ENCODE data around the gene COMMD2. TPM values are rescaled to one million over a fixed set of nuclear protein-coding genes. Genes with fewer than 3 reads are reported as not detected.

The COMMD2 gene
- polyA plus RNA-seq, 3 donors: 15.1 to 74.4 (median 73.5) TPM

DNA sequence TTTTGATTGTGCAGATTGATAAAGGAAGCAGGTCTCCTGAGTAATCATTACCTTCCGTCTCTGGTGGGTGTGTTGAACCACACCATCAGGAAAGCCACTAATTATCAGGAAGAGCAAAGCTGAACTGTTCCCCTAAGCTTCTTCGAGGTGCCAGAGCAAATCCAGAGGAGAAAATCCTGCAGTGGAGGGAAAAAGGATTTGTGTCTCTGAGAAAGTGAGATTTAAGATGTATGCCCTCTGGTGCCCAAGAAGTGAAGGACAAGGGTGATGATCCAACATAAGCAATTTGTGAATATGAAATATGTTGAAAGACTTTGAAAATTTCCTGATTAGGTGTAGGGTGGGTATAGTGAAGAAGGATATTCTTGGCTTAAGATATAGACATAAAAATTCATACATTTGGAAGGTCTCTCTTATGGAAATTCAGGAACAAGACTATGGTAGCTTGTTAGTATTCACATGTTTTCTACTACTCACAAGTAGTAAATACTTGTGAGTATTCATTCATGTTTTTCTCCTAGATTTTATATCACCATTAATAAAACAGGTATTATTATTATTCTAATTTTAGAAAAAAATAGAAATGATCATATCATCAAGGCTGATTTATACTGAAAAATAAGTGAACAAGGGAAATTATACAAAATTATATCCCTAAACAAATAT, 34.8 kb downstream of the COMMD2 start:
- Histone ChIP-seq H3K4me2 (replicated peaks; ENCODE audit: extremely low read depth, low read length, poor library complexity, severe bottlenecking) (no peak overlapping the region), H3K36me3 (replicated peaks in 1 of 2; ENCODE audit: control insufficient read depth in 1 of 2, insufficient read depth in 2 of 2, low read length in 2 of 2) (no peaks in the 10 kb centered on the region), H3K9ac (ENCODE audit: insufficient read depth, low read length, poor library complexity, severe bottlenecking) (no peak overlapping the region), H3K4me1 (ENCODE audit: control insufficient read depth in 1 of 2, insufficient read depth in 2 of 2, low read length in 2 of 2) (no peaks in the 10 kb centered on the region), H3K4me3 (replicated peaks in 1 of 3; ENCODE audit: low read depth in 2 of 3, low read length in 3 of 3) (no peak overlapping the region), H3K9me3 (replicated peaks in 1 of 2; ENCODE audit: control insufficient read depth in 1 of 2, insufficient read depth in 1 of 2, low read length in 2 of 2) (peaks cover 0 to 13% of the 10 kb centered on the region in 2 donors), H3K27me3 (ENCODE audit: control insufficient read depth in 2 of 2, insufficient read depth in 2 of 2, low read length in 2 of 2) (peaks cover 0 to 5% of the 10 kb centered on the region in 2 donors), H3K27ac (ENCODE audit: low read depth in 1 of 2, low read length in 2 of 2) (no peak overlapping the region), H2AFZ (ENCODE audit: insufficient read depth, low read depth, low read length, poor library complexity, severe bottlenecking) (no peak overlapping the region), H4K20me1 (ENCODE audit: insufficient read depth, low read length) (no peaks in the 10 kb centered on the region), H3K79me2 (ENCODE audit: insufficient read depth, low read length) (no peaks in the 10 kb centered on the region)
- intact Hi-C loops (cut with micrococcal nuclease): loop anchor here in 1 of 2 donors (10.0 kb wide), 1 partner anchor 223 kb away; no protein-coding TSS in a partner anchor
- H3K27me3 Mint-ChIP-seq (ENCODE audit: low read depth in 3 of 3): peaks cover 11 to 19% (median 12%) of the 10 kb centered on the region in 3 donors
- peak in 2 of 3 donors; percentile 10 to 27 for DNase-seq
- TF ChIP-seq, protein P1, sequence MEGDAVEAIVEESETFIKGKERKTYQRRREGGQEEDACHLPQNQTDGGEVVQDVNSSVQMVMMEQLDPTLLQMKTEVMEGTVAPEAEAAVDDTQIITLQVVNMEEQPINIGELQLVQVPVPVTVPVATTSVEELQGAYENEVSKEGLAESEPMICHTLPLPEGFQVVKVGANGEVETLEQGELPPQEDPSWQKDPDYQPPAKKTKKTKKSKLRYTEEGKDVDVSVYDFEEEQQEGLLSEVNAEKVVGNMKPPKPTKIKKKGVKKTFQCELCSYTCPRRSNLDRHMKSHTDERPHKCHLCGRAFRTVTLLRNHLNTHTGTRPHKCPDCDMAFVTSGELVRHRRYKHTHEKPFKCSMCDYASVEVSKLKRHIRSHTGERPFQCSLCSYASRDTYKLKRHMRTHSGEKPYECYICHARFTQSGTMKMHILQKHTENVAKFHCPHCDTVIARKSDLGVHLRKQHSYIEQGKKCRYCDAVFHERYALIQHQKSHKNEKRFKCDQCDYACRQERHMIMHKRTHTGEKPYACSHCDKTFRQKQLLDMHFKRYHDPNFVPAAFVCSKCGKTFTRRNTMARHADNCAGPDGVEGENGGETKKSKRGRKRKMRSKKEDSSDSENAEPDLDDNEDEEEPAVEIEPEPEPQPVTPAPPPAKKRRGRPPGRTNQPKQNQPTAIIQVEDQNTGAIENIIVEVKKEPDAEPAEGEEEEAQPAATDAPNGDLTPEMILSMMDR (IDR thresholded peaks at IDR 0.05): peak; percentile 75
- 0% methylated on average over 1 of the region's 2 CpGs for WGBS (ENCODE audit: insufficient coverage)
- peaks cover 4% of the 10 kb centered on the region for H3K4me1 Mint-ChIP-seq
- H3K36me3 Mint-ChIP-seq: no peaks in the 10 kb centered on the region
- H3K27ac Mint-ChIP-seq: no peak overlapping the region
- H3K4me3 Mint-ChIP-seq: peak overlapping the region in 1 of 2 donors; percentile 46
- H3K9me3 Mint-ChIP-seq: peaks cover 6 to 24% (median 14%) of the 10 kb centered on the region in 7 donors

DNA sequence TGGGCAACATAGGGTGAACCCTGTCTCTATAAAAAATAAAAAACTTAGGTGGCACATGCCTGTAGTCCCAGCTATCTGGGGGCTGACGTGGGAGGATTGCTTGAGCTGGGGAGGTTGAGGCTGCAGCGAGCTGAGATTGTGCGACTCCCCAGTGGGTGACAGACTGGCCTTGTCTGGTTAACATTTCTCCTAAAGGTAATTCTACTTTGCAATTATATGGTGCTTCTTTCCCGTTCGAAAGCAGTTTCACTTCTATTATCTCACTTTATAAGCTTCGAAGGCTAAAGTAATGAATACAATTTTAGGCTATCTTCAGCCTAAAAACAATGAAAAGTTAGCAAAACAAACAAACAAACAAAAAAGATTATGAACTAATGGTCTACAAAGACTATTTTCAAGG, 35.3 kb downstream of the COMMD2 start:
- Mint-ChIP-seq H3K4me3 (peak overlapping the region in 1 of 2 donors; percentile 46), H3K4me1 (peaks cover 4% of the 10 kb centered on the region), H3K27me3 (ENCODE audit: low read depth in 3 of 3) (peaks cover 10 to 17% (median 11%) of the 10 kb centered on the region in 3 donors), H3K27ac (no peak overlapping the region), H3K9me3 (peaks cover 3 to 19% (median 13%) of the 10 kb centered on the region in 7 donors), H3K36me3 (no peaks in the 10 kb centered on the region)
- Histone ChIP-seq H3K36me3 (replicated peaks in 1 of 2; ENCODE audit: control insufficient read depth in 1 of 2, insufficient read depth in 2 of 2, low read length in 2 of 2) (no peaks in the 10 kb centered on the region), H3K4me1 (ENCODE audit: control insufficient read depth in 1 of 2, insufficient read depth in 2 of 2, low read length in 2 of 2) (no peaks in the 10 kb centered on the region), H4K20me1 (ENCODE audit: insufficient read depth, low read length) (no peaks in the 10 kb centered on the region), H3K27me3 (ENCODE audit: control insufficient read depth in 2 of 2, insufficient read depth in 2 of 2, low read length in 2 of 2) (peaks cover 0 to 5% of the 10 kb centered on the region in 2 donors), H3K4me3 (replicated peaks in 1 of 3; ENCODE audit: low read depth in 2 of 3, low read length in 3 of 3) (no peak overlapping the region), H3K4me2 (replicated peaks; ENCODE audit: extremely low read depth, low read length, poor library complexity, severe bottlenecking) (no peak overlapping the region), H3K9ac (ENCODE audit: insufficient read depth, low read length, poor library complexity, severe bottlenecking) (no peak overlapping the region), H3K27ac (ENCODE audit: low read depth in 1 of 2, low read length in 2 of 2) (no peak overlapping the region), H2AFZ (ENCODE audit: insufficient read depth, low read depth, low read length, poor library complexity, severe bottlenecking) (no peak overlapping the region), H3K79me2 (ENCODE audit: insufficient read depth, low read length) (no peaks in the 10 kb centered on the region), H3K9me3 (replicated peaks in 1 of 2; ENCODE audit: control insufficient read depth in 1 of 2, insufficient read depth in 1 of 2, low read length in 2 of 2) (peaks cover 0 to 13% of the 10 kb centered on the region in 2 donors)
- intact Hi-C loops (cut with micrococcal nuclease): loop anchor here in 1 of 2 donors (10.0 kb wide), 1 partner anchor 222 kb away; no protein-coding TSS in a partner anchor
- WGBS (ENCODE audit: insufficient coverage): 100% methylated on average over 2 of the region's 6 CpGs
- no peak for DNase-seq
- TF ChIP-seq, protein P1 (IDR thresholded peaks at IDR 0.05): no peak

Measured in CD14-positive monocyte (primary cell).